H1 (cell line): ENCODE data around the gene KLHL3. TPM values are rescaled to one million over a fixed set of nuclear protein-coding genes. Genes with fewer than 3 reads are reported as not detected.

Experiments used
- JUN ChIP-seq: IDR thresholded peaks from 2 replicates; pipeline ENCODE4 v1.6.1; 2011; ENCODE audit warnings: low read depth, mild to moderate bottlenecking, improper control_type of control experiment, low read length
- MAFK ChIP-seq: IDR thresholded peaks from 2 replicates; pipeline ENCODE4 v1.6.1; 2012; ENCODE audit warnings: low read depth, mild to moderate bottlenecking, improper control_type of control experiment, low read length
- RAD21 ChIP-seq, 2 experiments: IDR thresholded peaks in 1 of 2; conservative IDR thresholded peaks in 1 of 2; 2 replicates each; pipeline ENCODE4 v1.6.1; 2011; ENCODE audit warnings: low read depth in 2 of 2, low read length in 2 of 2, improper control_type of control experiment in 1 of 2, inconsistent platforms in 1 of 2, mild to moderate bottlenecking in 1 of 2, moderate library complexity in 1 of 2
- SP1 ChIP-seq: IDR thresholded peaks from 2 replicates; pipeline ENCODE4 v1.6.1; 2011; ENCODE audit warnings: low read depth, low read length
- TBP ChIP-seq: IDR thresholded peaks from 2 replicates; pipeline ENCODE4 v1.6.1; 2011; ENCODE audit warnings: low read depth, low read length, improper control_type of control experiment
- polyA plus RNA-seq, 7 experiments: library from polyadenylated mRNA; depleted of rRNA in 3 of 7; stranded (reverse) in 5 of 7; unstranded in 2 of 7; fragments of >200 nt in 5 of 7; fragments of 200-250 nt in 2 of 7; gene quantifications; 1 replicate in 5 of 7; 2 replicates in 1 of 7; 4 replicates in 1 of 7; pipeline versions ENCODE4 v1.2.1 to v1.2.3, GENCODE V29; 2011 to 2013; ENCODE audit warnings: missing spikeins in 2 of 7, mixed read lengths in 2 of 7
- total RNA-seq: library from RNA; stranded (reverse); fragmentation: NEBNext Ultra II Directional; extraction: Animal tissue kit (Norgen Biotek cat#: 25700); gene quantifications from 2 replicates; pipeline ENCODE4 v1.2.1, GENCODE V29; 2021

The KLHL3 gene
- total and polyA plus RNA-seq, 2 of the 8 experiments (the other 6 are each of a cell fraction or from before 2014, with no cell fraction given), result 7.4 to 13.7 TPM

DNA sequence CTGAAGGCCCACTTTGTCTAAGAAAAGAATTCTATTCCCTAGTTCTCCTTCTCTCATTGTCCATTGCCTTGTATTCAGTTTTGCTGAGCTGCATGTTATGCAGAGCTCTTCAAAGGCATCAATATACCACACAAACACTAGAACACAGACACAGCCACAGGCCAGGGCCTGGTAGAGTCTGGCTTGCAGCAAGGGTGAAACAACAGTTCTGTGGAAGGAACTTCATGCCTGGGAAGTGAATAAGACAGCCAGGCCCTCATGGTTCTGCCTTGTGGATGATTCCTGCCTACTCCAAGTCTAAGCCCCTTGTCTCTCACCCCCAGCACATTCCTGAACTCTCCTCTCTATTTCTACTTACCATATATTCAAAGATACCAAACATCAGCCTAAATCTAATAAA is 30.8 kb downstream of the KLHL3 start (continued):
- no peak for TF ChIP-seq JUN
- TF ChIP-seq RAD21 (IDR thresholded peaks at IDR 0.05 in 1 of 2, conservative IDR thresholded peaks at IDR 0.05 in 1 of 2; ENCODE audit: low read depth in 2 of 2, low read length in 2 of 2), result no peak
- no peak for TF ChIP-seq MAFK
- no peak for TF ChIP-seq TBP
- no peak for TF ChIP-seq SP1
